HepG2 (cell line): ENCODE measurements around the gene EFNA2. TPM values are rescaled to one million over a fixed set of nuclear protein-coding genes. Genes with fewer than 3 reads are reported as not detected.

Experiments used
- ARID5B ChIP-seq: IDR thresholded peaks from 2 replicates; pipeline ENCODE4 v1.4.0; 2020; ENCODE audit warnings: mild to moderate bottlenecking, missing genetic modification reagents
- CCAR2 ChIP-seq: fragments of 200-400 bp; formaldehyde crosslinking; optimal IDR thresholded peaks from 2 replicates; pipeline ENCODE3; 2018; ENCODE audit warnings: low read depth, mild to moderate bottlenecking, low read length, moderate library complexity
- CCDC6 ChIP-seq: sonication (generic); formaldehyde crosslinking; IDR thresholded peaks from 2 replicates; pipeline ENCODE4 v1.8.1; 2022; ENCODE audit warnings: mild to moderate bottlenecking, missing genetic modification reagents, moderate library complexity
- CHD4 ChIP-seq: fragments of 200-600 bp; sonication (generic); IDR thresholded peaks from 2 replicates; pipeline ENCODE4 v1.7.0; 2017; ENCODE audit warnings: mild to moderate bottlenecking, low read length, borderline replicate concordance
- HNRNPH1 ChIP-seq: fragments of 200-400 bp; formaldehyde crosslinking; optimal IDR thresholded peaks from 2 replicates; pipeline ENCODE3; 2017; ENCODE audit warnings: mild to moderate bottlenecking, low read depth, low read length
- KLF11 ChIP-seq: IDR thresholded peaks from 2 replicates; pipeline ENCODE4 v1.6.1; 2016; ENCODE audit warnings: missing compliant biosample characterization
- NFYC ChIP-seq: IDR thresholded peaks from 2 replicates; pipeline ENCODE4 v1.6.1; 2016; ENCODE audit warnings: missing genetic modification reagents, missing compliant biosample characterization
- RBFOX2 ChIP-seq: fragments of 200-400 bp; formaldehyde crosslinking; IDR thresholded peaks from 2 replicates; pipeline ENCODE4 v1.6.1; 2017; ENCODE audit warnings: low read depth, mild to moderate bottlenecking, low read length
- RBM22 ChIP-seq: fragments of 200-400 bp; formaldehyde crosslinking; optimal IDR thresholded peaks from 2 replicates; pipeline ENCODE3; 2017; ENCODE audit warnings: mild to moderate bottlenecking, low read length, moderate library complexity
- RELA ChIP-seq: sonication (generic); formaldehyde crosslinking; IDR thresholded peaks from 2 replicates; pipeline ENCODE4 v1.4.0; 2020; ENCODE audit warnings: missing genetic modification reagents
- TAF1 ChIP-seq: sonication (generic); formaldehyde crosslinking; IDR thresholded peaks from 2 replicates; pipeline ENCODE4 v1.4.0; 2020; ENCODE audit warnings: missing genetic modification reagents
- TMF1 ChIP-seq: sonication (generic); formaldehyde crosslinking; IDR thresholded peaks from 2 replicates; pipeline ENCODE4 v1.8.1; 2022; ENCODE audit warnings: low read depth, missing genetic modification reagents
- ZNF280D ChIP-seq: sonication (generic); formaldehyde crosslinking; IDR thresholded peaks from 2 replicates; pipeline ENCODE4 v1.5.1; 2020; ENCODE audit warnings: mild to moderate bottlenecking, missing genetic modification reagents
- ZNF33B ChIP-seq: sonication (generic); formaldehyde crosslinking; IDR thresholded peaks from 2 replicates; pipeline ENCODE4 v1.5.1; 2020; ENCODE audit warnings: mild to moderate bottlenecking, missing genetic modification reagents
- ZNF784 ChIP-seq: sonication (generic); formaldehyde crosslinking; IDR thresholded peaks from 2 replicates; pipeline ENCODE4 v1.5.1; 2020; ENCODE audit warnings: missing genetic modification reagents, mild to moderate bottlenecking, borderline replicate concordance
- polyA plus RNA-seq, 8 experiments: library from polyadenylated mRNA; depleted of rRNA in 3 of 8; stranded (reverse) in 7 of 8; unstranded in 1 of 8; fragments of >200 nt; fragmentation: Illumina TruSeq in 4 of 8; extraction: Trizol in 4 of 8; gene quantifications; 2 replicates each; pipeline versions ENCODE4 v1.2.1 to v1.2.3, GENCODE V29; 2011 to 2016; ENCODE audit warnings: low read depth in 4 of 8, missing spikeins in 1 of 8, mixed read lengths in 1 of 8; ENCODE audit not compliant: insufficient read depth in 1 of 8
- total RNA-seq, 5 experiments: library from RNA; depleted of rRNA; stranded (reverse); fragments of >200 nt; fragmentation: Illumina TruSeq; extraction: Trizol; gene quantifications; 2 replicates each; pipeline ENCODE4 v1.2.3, GENCODE V29; 2016; ENCODE audit warnings: low read depth in 1 of 5
- TF ChIP-seq, protein P1 (sequence below): sonication (generic); formaldehyde crosslinking; IDR thresholded peaks from 2 replicates; pipeline ENCODE4 v1.5.1; 2020; ENCODE audit warnings: mild to moderate bottlenecking, missing genetic modification reagents, borderline replicate concordance
- TF ChIP-seq, protein P2 (sequence below): IDR thresholded peaks from 2 replicates; pipeline ENCODE4 v1.6.1; 2016; ENCODE audit warnings: missing compliant biosample characterization, missing genetic modification reagents, borderline replicate concordance

Gene EFNA2
- total and polyA plus RNA-seq, 2 of the 13 experiments (the other 11 are each of a cell fraction or from before 2014, with no cell fraction given) = 6.0 to 9.9 TPM

- peak; percentile 94 for TF ChIP-seq RBM22
- TF ChIP-seq TAF1 (CRISPR knock-in tag) = peak; percentile 38
- TF ChIP-seq ARID5B (CRISPR knock-in tag) = no peak; the same call in 1 of the 2 replicates
- no peak for TF ChIP-seq KLF11 (CRISPR knock-in tag)
- TF ChIP-seq CHD4 = no peak
- TF ChIP-seq CCAR2 = no peak
- TF ChIP-seq CCDC6 (CRISPR knock-in tag) = 0 out of 2 replicates have a peak, but pooled peaks have one; percentile 11
- TF ChIP-seq, protein P1, sequence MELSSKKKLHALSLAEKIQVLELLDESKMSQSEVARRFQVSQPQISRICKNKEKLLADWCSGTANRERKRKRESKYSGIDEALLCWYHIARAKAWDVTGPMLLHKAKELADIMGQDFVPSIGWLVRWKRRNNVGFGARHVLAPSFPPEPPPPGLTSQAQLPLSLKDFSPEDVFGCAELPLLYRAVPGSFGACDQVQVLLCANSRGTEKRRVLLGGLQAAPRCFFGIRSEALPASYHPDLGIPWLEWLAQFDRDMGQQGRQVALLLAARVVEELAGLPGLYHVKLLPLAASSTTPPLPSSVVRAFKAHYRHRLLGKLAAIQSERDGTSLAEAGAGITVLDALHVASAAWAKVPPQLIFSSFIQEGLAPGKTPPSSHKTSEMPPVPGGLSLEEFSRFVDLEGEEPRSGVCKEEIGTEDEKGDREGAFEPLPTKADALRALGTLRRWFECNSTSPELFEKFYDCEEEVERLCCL = no peak
- no peak for TF ChIP-seq ZNF280D (CRISPR knock-in tag)
- TF ChIP-seq, protein P2, sequence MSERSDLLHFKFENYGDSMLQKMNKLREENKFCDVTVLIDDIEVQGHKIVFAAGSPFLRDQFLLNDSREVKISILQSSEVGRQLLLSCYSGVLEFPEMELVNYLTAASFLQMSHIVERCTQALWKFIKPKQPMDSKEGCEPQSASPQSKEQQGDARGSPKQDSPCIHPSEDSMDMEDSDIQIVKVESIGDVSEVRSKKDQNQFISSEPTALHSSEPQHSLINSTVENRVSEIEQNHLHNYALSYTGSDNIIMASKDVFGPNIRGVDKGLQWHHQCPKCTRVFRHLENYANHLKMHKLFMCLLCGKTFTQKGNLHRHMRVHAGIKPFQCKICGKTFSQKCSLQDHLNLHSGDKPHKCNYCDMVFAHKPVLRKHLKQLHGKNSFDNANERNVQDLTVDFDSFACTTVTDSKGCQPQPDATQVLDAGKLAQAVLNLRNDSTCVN (CRISPR knock-in tag) = peak; percentile 30; the same call in 1 of the 2 replicates
- no peak for TF ChIP-seq NFYC (CRISPR knock-in tag)
- TF ChIP-seq ZNF784 = no peak; the same call in 1 of the 2 replicates
- no peak for TF ChIP-seq TMF1
- peak; percentile 29 for TF ChIP-seq HNRNPH1
- TF ChIP-seq ZNF33B (CRISPR knock-in tag) = no peak
- no peak for TF ChIP-seq RELA (CRISPR knock-in tag)
- TF ChIP-seq RBFOX2 = peak; percentile 82
These were observed 34.1 kb upstream of the EFNA2 start (continued) for GRCh38 chr19:1251330-1252220.
